Breast epithelium (tissue), 3 donors: ENCODE measurements around the gene ZNF423.

Experiments
- POLR2A ChIP-seq: fragments of 450-650 bp; IDR thresholded peaks from one replicate; pipeline ENCODE4 v1.6.1; 2016; ENCODE audit warnings: antibody characterized with exemption, mild to moderate bottlenecking, moderate library complexity
- POLR2AphosphoS5 ChIP-seq, 3 donors: sonication (generic); formaldehyde crosslinking; IDR thresholded peaks; one replicate each; pipeline ENCODE4 v1.6.1; 2017; ENCODE audit warnings: antibody characterized with exemption in 3 of 3
- TF ChIP-seq, protein P1 (sequence below), 3 donors: fragments of 450-650 bp; IDR thresholded peaks; one replicate each; pipeline ENCODE4 v1.5.1; 2016 to 2017; ENCODE audit warnings: antibody characterized with exemption in 3 of 3, mild to moderate bottlenecking in 3 of 3, moderate library complexity in 3 of 3

DNA sequence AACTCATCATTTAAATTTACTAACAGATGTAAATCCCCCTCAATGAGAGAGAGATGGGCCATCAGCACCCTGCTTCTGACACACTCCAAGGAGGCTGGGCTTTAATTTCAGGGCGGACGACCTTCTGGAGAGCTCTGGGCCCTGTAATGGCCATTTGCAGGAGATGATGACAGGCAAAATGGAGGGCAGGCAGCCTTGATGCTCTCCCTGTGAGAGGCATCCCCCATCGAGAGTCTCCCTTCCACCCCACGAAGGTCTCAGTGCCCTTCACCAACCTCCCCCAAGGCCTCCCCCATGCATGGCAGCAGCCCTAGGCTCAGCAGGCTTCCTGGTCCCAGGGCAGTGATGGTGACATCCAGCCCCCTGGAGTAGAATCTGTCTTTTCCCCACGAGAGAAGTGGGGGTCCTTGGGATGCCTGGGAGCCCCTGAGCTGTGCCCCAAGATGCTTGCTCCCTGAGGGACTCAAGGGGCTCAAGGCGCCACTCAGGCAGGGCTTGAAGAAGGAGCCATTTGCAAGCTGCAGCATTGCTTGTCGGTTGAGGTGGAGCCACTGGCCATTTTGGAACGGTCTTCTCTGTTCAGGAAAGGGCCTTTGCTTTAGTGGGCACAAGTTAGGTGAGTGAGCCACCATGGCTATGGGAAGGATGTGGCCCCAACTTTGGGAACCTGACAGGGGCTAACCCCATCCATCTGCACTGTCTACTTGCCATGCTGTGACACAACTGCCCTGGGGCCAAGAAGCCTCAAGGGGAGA is 399.7 kb downstream of the ZNF423 start:
- TF ChIP-seq, protein P1, sequence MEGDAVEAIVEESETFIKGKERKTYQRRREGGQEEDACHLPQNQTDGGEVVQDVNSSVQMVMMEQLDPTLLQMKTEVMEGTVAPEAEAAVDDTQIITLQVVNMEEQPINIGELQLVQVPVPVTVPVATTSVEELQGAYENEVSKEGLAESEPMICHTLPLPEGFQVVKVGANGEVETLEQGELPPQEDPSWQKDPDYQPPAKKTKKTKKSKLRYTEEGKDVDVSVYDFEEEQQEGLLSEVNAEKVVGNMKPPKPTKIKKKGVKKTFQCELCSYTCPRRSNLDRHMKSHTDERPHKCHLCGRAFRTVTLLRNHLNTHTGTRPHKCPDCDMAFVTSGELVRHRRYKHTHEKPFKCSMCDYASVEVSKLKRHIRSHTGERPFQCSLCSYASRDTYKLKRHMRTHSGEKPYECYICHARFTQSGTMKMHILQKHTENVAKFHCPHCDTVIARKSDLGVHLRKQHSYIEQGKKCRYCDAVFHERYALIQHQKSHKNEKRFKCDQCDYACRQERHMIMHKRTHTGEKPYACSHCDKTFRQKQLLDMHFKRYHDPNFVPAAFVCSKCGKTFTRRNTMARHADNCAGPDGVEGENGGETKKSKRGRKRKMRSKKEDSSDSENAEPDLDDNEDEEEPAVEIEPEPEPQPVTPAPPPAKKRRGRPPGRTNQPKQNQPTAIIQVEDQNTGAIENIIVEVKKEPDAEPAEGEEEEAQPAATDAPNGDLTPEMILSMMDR (IDR thresholded peaks at IDR 0.05) = no peak
- TF ChIP-seq POLR2A = no peak
- TF ChIP-seq POLR2AphosphoS5 (IDR thresholded peaks at IDR 0.05) = no peak
